B cell (primary cell): ENCODE data around the gene CANX.

Experiments used
- CTCF ChIP-seq: fragments of 200-600 bp; IDR thresholded peaks from one replicate; pipeline ENCODE4 v1.8.0; 2022; ENCODE audit warnings: antibody characterized with exemption, mild to moderate bottlenecking
- EZH2 ChIP-seq: IDR thresholded peaks from 2 replicates; pipeline ENCODE4 v1.6.1; 2012; ENCODE audit warnings: borderline replicate concordance, low read depth, mild to moderate bottlenecking, moderate library complexity, low read length; ENCODE audit not compliant: insufficient read depth, poor library complexity, severe bottlenecking

DNA sequence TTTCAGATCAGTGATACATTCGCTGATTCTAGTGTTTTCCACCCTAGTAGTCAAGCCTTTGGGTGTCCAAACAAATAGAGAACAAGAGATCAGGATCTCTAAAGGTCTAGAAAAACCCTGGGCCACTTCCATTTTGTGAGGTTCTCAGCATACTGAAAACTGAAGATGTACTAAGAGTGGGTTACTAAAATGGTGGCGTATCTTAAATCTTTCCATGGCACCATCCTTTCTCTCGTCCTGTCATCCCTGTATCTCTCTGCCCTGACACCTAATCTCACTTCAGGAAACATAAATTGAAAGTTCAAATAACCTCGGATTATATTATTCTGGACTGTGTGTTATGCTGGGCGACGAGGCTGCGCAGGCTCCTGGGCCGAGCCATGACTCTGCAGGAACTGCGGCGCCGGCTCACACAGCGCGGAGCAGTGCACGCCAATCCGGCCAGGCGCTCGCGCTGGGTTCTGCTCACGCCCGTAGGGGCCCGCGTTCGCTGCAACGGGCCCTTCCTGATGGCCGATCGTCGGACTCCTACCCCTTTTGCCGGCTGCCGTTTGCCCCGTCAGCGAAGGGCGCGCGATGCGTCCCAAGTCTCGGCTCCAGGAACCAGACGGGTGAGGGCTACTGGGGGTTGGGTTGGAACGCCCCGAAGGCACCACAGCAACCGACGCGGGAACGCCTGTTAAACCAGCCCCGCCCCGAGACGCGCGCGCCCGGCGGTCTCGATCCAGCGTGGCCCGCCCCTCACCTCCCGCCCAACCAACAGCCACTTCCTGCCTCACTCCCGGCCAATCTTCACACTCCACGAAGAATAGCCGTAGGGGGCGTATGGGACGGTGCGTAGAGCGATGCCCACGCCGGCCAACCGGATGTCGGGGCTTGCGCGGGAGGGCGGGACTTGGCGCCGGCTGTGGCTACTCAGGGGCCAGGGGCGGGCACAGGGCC, 503 bp upstream of the CANX start:
- no peak for TF ChIP-seq EZH2
- TF ChIP-seq CTCF, result no peak
